HG02885 (cell line): ENCODE measurements around the gene EPB41.

Source experiments
- ATAC-seq: cut with Tn5 transposase; IDR thresholded peaks from one replicate; pipeline ENCODE4 v1.9.1; 2021; ENCODE audit warnings: mild to moderate bottlenecking; ENCODE audit not compliant: unreplicated experiment, poor library complexity

Gene EPB41

GRCh38 chr1:28971980-28972771 lies 57.8 kb downstream of the EPB41 start:
- ATAC-seq = no peak

- no peak for ATAC-seq
These were observed 59.4 kb downstream of the EPB41 start for GRCh38 chr1:28973596-28974421.

DNA sequence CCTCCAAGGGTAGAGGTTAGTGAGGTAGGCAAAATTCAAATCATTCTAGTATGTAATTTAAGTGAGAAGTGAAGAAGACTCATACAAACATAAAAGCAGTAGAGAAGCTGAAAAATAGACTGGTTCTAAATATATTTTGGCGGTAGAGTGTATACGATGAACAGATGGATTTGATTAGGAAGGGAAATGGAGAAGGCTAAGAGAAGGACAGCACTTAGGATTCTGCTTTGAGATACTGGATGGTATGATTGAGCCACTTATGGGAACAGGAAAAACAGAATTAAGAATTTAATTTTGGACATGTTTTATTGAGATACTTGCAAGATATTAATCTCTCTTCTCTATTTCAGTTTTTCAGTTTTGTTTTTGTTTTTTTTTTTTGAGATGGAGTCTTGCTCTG lies 60.1 kb downstream of the EPB41 start:
- no peak for ATAC-seq

GRCh38 chr1:28976248-28976647 lies 61.9 kb downstream of the EPB41 start:
- no peak for ATAC-seq

DNA sequence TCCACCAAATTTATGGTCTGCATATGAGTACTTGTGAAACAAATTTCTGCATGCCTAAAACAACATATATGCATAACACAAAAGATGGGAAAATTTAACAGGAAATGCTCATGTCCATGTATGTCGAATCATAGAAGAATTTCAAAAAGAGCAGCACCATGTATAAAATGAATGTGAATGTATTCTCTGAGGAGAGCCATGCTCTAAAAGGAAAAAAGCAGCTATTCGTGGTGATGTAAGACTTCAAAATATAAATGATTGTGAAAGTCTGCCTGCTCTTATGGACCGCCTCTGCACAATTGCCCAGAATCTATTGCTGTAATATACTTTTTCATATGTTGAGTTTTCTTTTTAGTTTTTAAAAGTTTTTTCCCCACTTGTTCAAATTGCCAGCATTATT lies 66.8 kb downstream of the EPB41 start:
- ATAC-seq = no peak

GRCh38 chr1:28982198-28982597 lies 67.8 kb downstream of the EPB41 start:
- no peak for ATAC-seq

- no peak for ATAC-seq
These were observed 68.7 kb downstream of the EPB41 start for GRCh38 chr1:28983091-28983490.

GRCh38 chr1:28983509-28984310 lies 69.3 kb downstream of the EPB41 start:
- no peak for ATAC-seq

- no peak for ATAC-seq
These were observed 69.9 kb downstream of the EPB41 start for GRCh38 chr1:28984311-28984684.

- no peak for ATAC-seq
These were observed 71.1 kb downstream of the EPB41 start for GRCh38 chr1:28985427-28985826.

- no peak for ATAC-seq
These were observed 72.0 kb downstream of the EPB41 start for GRCh38 chr1:28986306-28986910.

- ATAC-seq = no peak
These were observed 88.4 kb downstream of the EPB41 start for GRCh38 chr1:29002792-29003191.

DNA sequence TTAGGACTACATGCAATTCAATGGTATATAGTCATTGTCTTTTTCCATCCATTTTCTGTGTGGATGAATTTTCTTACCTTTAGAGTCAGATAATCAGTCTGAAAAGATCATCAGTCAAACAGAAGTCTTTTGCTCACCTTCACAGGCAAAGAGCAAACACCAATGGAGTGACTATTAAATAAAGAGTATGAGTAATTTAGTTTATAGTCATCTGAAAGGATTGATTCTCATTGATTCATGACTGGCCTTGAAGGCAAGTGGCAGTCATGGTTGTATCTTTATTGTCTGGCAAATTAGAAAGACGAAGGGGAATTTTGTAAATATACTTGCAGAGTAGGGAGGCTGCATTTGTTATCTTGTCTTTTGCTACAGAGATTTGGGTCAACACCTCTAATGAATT lies 89.9 kb downstream of the EPB41 start:
- ATAC-seq = no peak

GRCh38 chr1:29004798-29005197 lies 90.4 kb downstream of the EPB41 start:
- no peak for ATAC-seq

- ATAC-seq = no peak
These were observed 97.4 kb downstream of the EPB41 start for GRCh38 chr1:29011775-29012174.

DNA sequence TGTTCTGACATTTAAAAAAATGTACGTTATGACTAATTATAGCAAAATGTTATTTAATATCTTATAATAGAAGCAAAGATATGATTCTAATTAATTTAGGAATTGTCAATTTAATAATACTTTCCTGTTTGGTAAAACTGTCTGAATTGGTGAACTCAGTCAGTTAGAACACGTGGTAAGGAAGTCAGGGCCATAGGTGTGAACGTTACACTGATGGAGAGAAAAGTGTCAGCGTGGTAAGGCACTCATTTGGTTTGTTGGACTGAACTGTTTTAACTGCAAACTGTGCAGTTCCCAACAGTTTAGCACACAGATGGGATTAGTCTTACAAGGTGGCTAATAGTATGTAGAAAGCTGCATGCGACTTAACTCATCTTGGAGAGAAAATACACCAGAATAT lies 102.9 kb downstream of the EPB41 start:
- ATAC-seq = no peak

DNA sequence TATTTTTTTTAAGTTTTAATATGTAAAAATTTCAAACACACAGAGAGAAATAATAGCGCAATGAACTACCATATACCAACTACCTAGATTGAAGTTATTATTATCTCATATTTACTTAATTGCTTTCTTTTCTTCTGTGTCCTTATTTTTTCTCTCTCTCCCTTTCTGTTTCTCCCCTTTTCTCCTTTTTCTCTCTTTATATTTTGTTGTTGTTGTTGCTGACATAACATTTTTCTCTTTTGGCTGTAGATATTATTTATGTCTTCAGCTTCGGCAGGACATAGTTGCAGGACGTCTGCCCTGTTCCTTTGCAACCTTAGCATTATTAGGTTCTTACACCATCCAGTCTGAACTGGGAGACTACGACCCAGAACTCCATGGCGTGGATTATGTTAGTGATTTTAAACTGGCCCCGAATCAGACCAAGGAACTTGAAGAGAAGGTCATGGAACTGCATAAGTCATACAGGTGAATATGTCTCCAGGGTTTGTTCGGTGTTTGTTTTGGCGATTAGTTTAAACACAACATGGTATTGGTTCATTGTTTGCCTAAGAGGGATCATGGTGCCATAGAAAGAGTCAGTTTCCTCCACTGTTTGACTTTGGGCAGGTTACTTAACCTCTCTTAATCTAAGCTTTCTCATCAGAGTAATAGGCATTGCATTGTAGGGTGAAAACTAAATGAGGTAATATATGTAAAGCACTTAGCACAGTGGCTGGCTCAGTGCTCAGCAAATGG lies 103.8 kb downstream of the EPB41 start:
- ATAC-seq = no peak

DNA sequence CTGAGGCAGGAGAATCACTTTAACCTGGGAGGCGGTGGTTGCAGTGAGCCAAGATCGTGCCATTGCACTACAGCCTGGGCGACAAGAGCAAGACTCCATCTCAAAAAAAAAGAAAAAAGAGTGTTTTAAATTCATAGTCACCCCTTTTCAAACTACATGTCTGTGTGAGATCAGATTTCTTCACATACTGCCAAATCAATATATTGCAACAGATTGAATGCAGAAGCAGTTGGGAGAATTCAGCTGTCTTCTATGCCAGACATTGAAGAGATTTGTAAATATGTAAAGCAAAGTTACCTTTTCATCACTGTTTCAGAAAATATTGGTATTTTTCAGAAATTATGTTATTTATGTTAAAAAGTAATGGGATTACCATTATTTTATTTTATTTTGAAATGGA lies 108.3 kb downstream of the EPB41 start:
- no peak for ATAC-seq

DNA sequence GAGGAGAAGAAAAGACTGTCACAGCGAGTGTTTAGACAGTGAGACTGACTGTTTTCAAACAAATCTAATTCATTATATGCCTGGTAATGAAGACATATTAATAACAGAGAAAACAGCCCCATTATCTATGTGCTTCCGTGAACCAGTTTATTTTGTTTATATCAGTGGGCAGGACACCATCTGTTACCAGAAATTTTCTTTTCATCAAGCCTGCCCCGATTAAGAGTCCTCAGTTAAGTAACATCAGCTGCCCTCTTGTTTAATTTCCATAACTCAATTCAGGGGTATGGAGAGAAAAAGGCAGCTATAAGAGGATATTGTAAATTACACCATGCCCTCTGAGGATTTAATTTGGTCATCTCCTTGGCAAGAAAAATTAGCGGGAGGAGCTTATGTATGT lies 115.3 kb downstream of the EPB41 start:
- ATAC-seq = no peak

GRCh38 chr1:29032841-29033240 lies 118.5 kb downstream of the EPB41 start:
- no peak for ATAC-seq
